A549 (cell line): ENCODE measurements around the gene TAF13. TPM values are rescaled to one million over a fixed set of nuclear protein-coding genes. Genes with fewer than 3 reads are reported as not detected.

ENCODE experiments used
- ATAC-seq, 2 experiments: fragments of 200-7000 bp in 1 of 2; fragments of >200 bp in 1 of 2; cut with Nextera tagmentation in 1 of 2; cut with Tn5 transposase in 1 of 2; 3 replicates each; pipeline versions ENCODE4 v1.8.0 to v1.9.1; 2018 to 2020; ENCODE audit warnings: mild to moderate bottlenecking in 1 of 2, moderate library complexity in 1 of 2
- CTCF ChIA-PET: fragments of 300-600 bp; sonication (Branson Sonifier 250); formaldehyde crosslinking; extraction: SDS; loops from one replicate; lab custom pipeline; 2021; ENCODE audit warnings: antibody characterized with exemption, inconsistent platforms; lab: Yijun Ruan, JAX
- POLR2A ChIA-PET: fragments of 350-600 bp; formaldehyde crosslinking; extraction: SDS; loops from one replicate; lab custom pipeline; 2021; ENCODE audit warnings: antibody characterized with exemption, inconsistent platforms; lab: Yijun Ruan, JAX
- DNase-seq, 2 experiments: peaks; one replicate each; pipeline versions ENCODE4 v3.0.0 to v3.0.0-alpha.2; 2011 to 2016; ENCODE audit warnings: low read depth in 1 of 2, low spot score in 1 of 2
- FAIRE-seq: peaks from 2 replicates; lab custom pipeline; 2011; peaks lifted over from hg19 to GRCh38; lab: Jason Lieb, UNC
- H3K27ac ChIP-seq, 2 experiments: fragments of >200 bp; sonication (Bioruptor Twin); formaldehyde crosslinking; 3 replicates each; pipeline ENCODE4 v1.5.1; 2016 to 2017
- H3K4me1 ChIP-seq: fragments of >200 bp; sonication (Bioruptor Twin); formaldehyde crosslinking; 3 replicates; pipeline ENCODE4 v1.6.1; 2016
- H3K4me2 ChIP-seq: fragments of >200 bp; sonication (Bioruptor Twin); formaldehyde crosslinking; 3 replicates; pipeline ENCODE4 v1.6.1; 2016
- H3K4me3 ChIP-seq: fragments of >200 bp; sonication (Bioruptor Twin); formaldehyde crosslinking; 3 replicates; pipeline ENCODE4 v1.5.1; 2016
- H3K9me3 ChIP-seq: fragments of >200 bp; sonication (Bioruptor Twin); formaldehyde crosslinking; 3 replicates; pipeline ENCODE4 v1.6.1; 2016
- CEBPB ChIP-seq, 2 experiments: fragments of >200 bp in 1 of 2; sonication (Bioruptor Twin) in 1 of 2; formaldehyde crosslinking in 1 of 2; IDR thresholded peaks; 2 replicates each; pipeline ENCODE4 v1.6.1; 2012 to 2016
- CHD2 ChIP-seq: fragments of 150-350 bp; IDR thresholded peaks from 2 replicates; pipeline ENCODE4 v1.6.1; 2014; ENCODE audit warnings: low read length; ENCODE audit not compliant: partially characterized antibody
- CHD4 ChIP-seq: fragments of 200-600 bp; sonication (generic); IDR thresholded peaks from 2 replicates; pipeline ENCODE4 v1.6.1; 2016; ENCODE audit warnings: antibody characterized with exemption, mild to moderate bottlenecking, borderline replicate concordance
- EHF ChIP-seq: fragments of 250-450 bp; sonication (Bioruptor Pico); IDR thresholded peaks from 2 replicates; pipeline ENCODE4 v1.5.0; 2020; ENCODE audit warnings: mild to moderate bottlenecking
- EHMT2 ChIP-seq: fragments of 200-600 bp; sonication (generic); IDR thresholded peaks from 2 replicates; pipeline ENCODE4 v1.6.1; 2016; ENCODE audit warnings: antibody characterized with exemption, low read depth, mild to moderate bottlenecking, moderate library complexity
- EP300 ChIP-seq, 2 experiments: fragments of >200 bp; sonication (Bioruptor Twin); formaldehyde crosslinking; IDR thresholded peaks; 2 replicates in 1 of 2; 3 replicates in 1 of 2; pipeline ENCODE4 v1.6.1; 2016 to 2017
- FOXS1 ChIP-seq: fragments of 250-450 bp; sonication (Bioruptor Pico); IDR thresholded peaks from 2 replicates; pipeline ENCODE4 v1.5.0; 2020; ENCODE audit warnings: mild to moderate bottlenecking, moderate library complexity
- GATA3 ChIP-seq: IDR thresholded peaks from 2 replicates; pipeline ENCODE4 v1.6.1; 2012; ENCODE audit warnings: borderline replicate concordance
- HOXA7 ChIP-seq: fragments of 250-450 bp; sonication (Bioruptor Pico); IDR thresholded peaks from 2 replicates; pipeline ENCODE4 v1.5.0; 2020; ENCODE audit warnings: mild to moderate bottlenecking, moderate library complexity
- HOXB5 ChIP-seq: fragments of 250-450 bp; sonication (Bioruptor Pico); IDR thresholded peaks from 2 replicates; pipeline ENCODE4 v1.5.0; 2020; ENCODE audit warnings: mild to moderate bottlenecking, moderate library complexity
- JUN ChIP-seq, 2 experiments: fragments of >200 bp; sonication (Bioruptor Twin); formaldehyde crosslinking; IDR thresholded peaks; 2 replicates in 1 of 2; 3 replicates in 1 of 2; pipeline ENCODE4 v1.6.1; 2016 to 2017
- JUNB ChIP-seq: fragments of >200 bp; sonication (Bioruptor Twin); formaldehyde crosslinking; IDR thresholded peaks from 2 replicates; pipeline ENCODE4 v1.6.1; 2016
- KDM1A ChIP-seq: fragments of 200-600 bp; sonication (generic); IDR thresholded peaks from 2 replicates; pipeline ENCODE4 v1.6.1; 2016; ENCODE audit warnings: low read depth, mild to moderate bottlenecking
- MAFK ChIP-seq: fragments of 450-650 bp; IDR thresholded peaks from 2 replicates; pipeline ENCODE4 v1.6.1; 2014; ENCODE audit not compliant: partially characterized antibody
- MAZ ChIP-seq: fragments of 150-350 bp; IDR thresholded peaks from 2 replicates; pipeline ENCODE4 v1.6.1; 2014; ENCODE audit warnings: antibody characterized with exemption, low read depth, low read length, borderline replicate concordance
- NFE2L2 ChIP-seq: fragments of 150-350 bp; conservative IDR thresholded peaks from 2 replicates; pipeline ENCODE4 v1.6.1; 2014; ENCODE audit warnings: low read length
- NPAS2 ChIP-seq: fragments of 250-450 bp; sonication (Bioruptor Pico); IDR thresholded peaks from 2 replicates; pipeline ENCODE4 v1.8.0; 2022; ENCODE audit warnings: mild to moderate bottlenecking, moderate library complexity, borderline replicate concordance
- NR3C1 ChIP-seq: fragments of >200 bp; sonication (Bioruptor Twin); formaldehyde crosslinking; IDR thresholded peaks from 3 replicates; pipeline ENCODE4 v1.6.1; 2017
- PHF8 ChIP-seq: fragments of 200-600 bp; sonication (generic); IDR thresholded peaks from 2 replicates; pipeline ENCODE4 v1.6.1; 2016; ENCODE audit warnings: low read depth, mild to moderate bottlenecking, antibody characterized with exemption, moderate library complexity, borderline replicate concordance
- POLR2A ChIP-seq: IDR thresholded peaks from 2 replicates; pipeline ENCODE4 v1.6.1; 2012; ENCODE audit warnings: mild to moderate bottlenecking, low read length
- RARB ChIP-seq: fragments of 250-450 bp; sonication (Bioruptor Pico); IDR thresholded peaks from 2 replicates; pipeline ENCODE4 v1.8.0; 2021; ENCODE audit warnings: mild to moderate bottlenecking, moderate library complexity
- RFX5 ChIP-seq: fragments of 450-650 bp; IDR thresholded peaks from 2 replicates; pipeline ENCODE4 v1.7.1; 2014; ENCODE audit warnings: antibody characterized with exemption, mild to moderate bottlenecking, moderate library complexity
- RNF2 ChIP-seq: fragments of 200-600 bp; sonication (generic); IDR thresholded peaks from 2 replicates; pipeline ENCODE4 v1.6.1; 2016; ENCODE audit warnings: low read depth, mild to moderate bottlenecking, antibody characterized with exemption, moderate library complexity, borderline replicate concordance
- ZSCAN20 ChIP-seq: fragments of 250-450 bp; sonication (Bioruptor Pico); IDR thresholded peaks from 2 replicates; pipeline ENCODE4 v1.8.0; 2022; ENCODE audit warnings: mild to moderate bottlenecking, moderate library complexity
- WGBS: methylation state at CpG from one replicate; pipeline ENCODE4 v1.1.6; 2017; ENCODE audit errors: missing lambda C conversion rate; 5-methylcytosine and 5-hydroxymethylcytosine counted together
- polyA minus RNA-seq: library from RNA; depleted of rRNA, polyadenylated mRNA; stranded (reverse); fragments of >200 nt; gene quantifications from 2 replicates; pipeline ENCODE4 v1.2.3, GENCODE V29; 2011; rRNA and poly(A)+ RNA removed
- polyA plus RNA-seq, 4 experiments: library from polyadenylated mRNA; depleted of rRNA in 3 of 4; stranded (reverse); fragments of >200 nt; fragmentation: RNase III in 1 of 4; extraction: RNeasy Plus Mini Kit Qiagen cat#74134 plus additional on column Dnase treatment in 1 of 4; gene quantifications; 2 replicates in 3 of 4; 3 replicates in 1 of 4; pipeline ENCODE4 v1.2.3, GENCODE V29; 2011 to 2017
- TF ChIP-seq, protein P1 (sequence below): fragments of 150-350 bp; IDR thresholded peaks from 2 replicates; pipeline ENCODE4 v1.6.1; 2014; ENCODE audit warnings: low read depth, mild to moderate bottlenecking, low read length
- TF ChIP-seq, protein P2 (sequence below): fragments of >200 bp; sonication (Bioruptor Twin); formaldehyde crosslinking; IDR thresholded peaks from 3 replicates; pipeline ENCODE4 v1.5.1; 2016
- TF ChIP-seq, protein P3 (sequence below): fragments of 250-450 bp; sonication (Bioruptor Pico); IDR thresholded peaks from 2 replicates; pipeline ENCODE4 v1.5.0; 2021; ENCODE audit warnings: mild to moderate bottlenecking, moderate library complexity, borderline replicate concordance
- TF ChIP-seq, protein P4 (sequence below): IDR thresholded peaks from 2 replicates; pipeline ENCODE4 v1.6.1; 2012
- TF ChIP-seq, protein P5 (sequence below): IDR thresholded peaks from 2 replicates; pipeline ENCODE4 v1.6.1; 2012

TAF13 gene, protein sequence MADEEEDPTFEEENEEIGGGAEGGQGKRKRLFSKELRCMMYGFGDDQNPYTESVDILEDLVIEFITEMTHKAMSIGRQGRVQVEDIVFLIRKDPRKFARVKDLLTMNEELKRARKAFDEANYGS
- polyA plus RNA-seq (2011; rRNA removed) (29.0 and 50.5 TPM in 2 replicates), polyA plus RNA-seq (2017; fragmentation: RNase III; extraction: RNeasy Plus Mini Kit Qiagen cat#74134 plus additional on column Dnase treatment) (46.7 to 50.4 TPM (median 48.7 TPM) in 3 replicates), polyA minus RNA-seq (4.4 and 6.7 TPM in 2 replicates)
- 3.9 and 5.3 TPM in 2 replicates for polyA plus RNA-seq (2012; cell fraction: cytosol; rRNA removed)
- polyA plus RNA-seq (2012; cell fraction: nucleus; rRNA removed), result 0.66 and 2.3 TPM in 2 replicates

DNA sequence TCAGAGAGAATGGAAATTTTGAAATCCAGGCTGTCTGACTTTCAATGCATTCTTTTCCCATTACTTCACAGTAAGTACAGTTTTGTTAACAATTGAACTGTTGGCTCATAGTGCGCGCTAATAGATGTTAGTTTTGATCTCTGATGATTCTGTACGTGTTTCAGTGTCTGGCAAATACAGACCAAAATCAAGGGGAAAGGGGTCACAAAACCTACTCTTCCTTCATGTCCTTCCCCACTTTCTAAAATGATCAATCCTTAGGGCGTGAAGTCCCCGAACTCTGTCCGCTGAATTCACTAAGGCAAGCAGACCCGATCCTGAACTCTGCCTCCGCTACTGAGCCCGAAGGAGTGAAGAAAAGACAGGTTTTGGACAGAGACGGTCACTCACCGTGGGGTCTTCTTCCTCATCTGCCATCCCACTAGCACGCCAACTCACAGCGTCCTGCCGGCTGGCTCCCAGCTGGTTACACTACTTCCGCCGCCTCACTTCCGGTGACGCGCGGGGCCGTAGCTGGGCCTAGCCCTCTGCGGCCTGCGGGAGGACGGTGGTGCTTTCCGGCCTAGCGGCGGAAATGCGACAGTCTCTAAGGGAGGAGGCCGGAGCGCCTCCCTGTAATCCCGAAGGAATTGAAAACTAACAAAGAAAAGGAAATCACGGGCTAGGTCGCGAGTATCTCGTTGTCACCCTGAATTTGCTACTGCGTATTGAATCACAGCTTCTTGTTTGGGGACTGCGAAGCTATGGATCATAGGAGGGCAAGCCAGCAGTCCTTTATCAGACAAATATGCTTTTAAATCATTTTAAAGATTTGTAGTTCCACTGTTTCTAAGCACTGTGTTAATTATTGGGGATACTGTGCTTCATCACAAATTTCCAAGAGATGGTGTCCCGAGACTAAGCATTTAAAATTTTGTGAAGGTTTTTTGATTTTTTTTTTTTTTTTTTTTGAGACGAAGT, at the start of gene TAF13:
Gene TAF13, minus strand, starts transcription at position 473 of the 960 bp plus-strand sequence. Its CDS starts 56 bp downstream, at position 417.
- POLR2A ChIA-PET, result interaction anchor here (0.6 to 1.7 kb wide), 10 partner anchors 11 to 48 kb away, joined by 3 to 20 read pairs (median 4); partner anchors contain the start of genes TMEM167B and WDR47
- 4% methylated on average over 34 of the region's 39 CpGs for WGBS
- H3K27ac ChIP-seq, result peak within 1 kb of the TSS; percentile 90 to 93
- peak within 1 kb of the TSS; percentile 72 for H3K4me3 ChIP-seq
- ATAC-seq (peak; percentile 100), FAIRE-seq (no peak), DNase-seq (peak; percentile 80 to 93)
- no peaks in the 10 kb centered on the region; the same call in 2 of the 3 replicates for H3K4me1 ChIP-seq
- CTCF ChIA-PET, result interaction anchor here (1.0 to 2.6 kb wide), 6 partner anchors 9 to 37 kb away, joined by 3 to 10 read pairs (median 6); partner anchors contain the start of gene TMEM167B
- no peaks in the 10 kb centered on the region for H3K9me3 ChIP-seq
- peak within 1 kb of the TSS; percentile 80 for H3K4me2 ChIP-seq
- TF ChIP-seq JUN (IDR thresholded peaks at IDR 0.05), result peak; percentile 89 to 90
- TF ChIP-seq PHF8, result peak; percentile 74; the same call in 1 of the 2 replicates
- TF ChIP-seq, protein P1, sequence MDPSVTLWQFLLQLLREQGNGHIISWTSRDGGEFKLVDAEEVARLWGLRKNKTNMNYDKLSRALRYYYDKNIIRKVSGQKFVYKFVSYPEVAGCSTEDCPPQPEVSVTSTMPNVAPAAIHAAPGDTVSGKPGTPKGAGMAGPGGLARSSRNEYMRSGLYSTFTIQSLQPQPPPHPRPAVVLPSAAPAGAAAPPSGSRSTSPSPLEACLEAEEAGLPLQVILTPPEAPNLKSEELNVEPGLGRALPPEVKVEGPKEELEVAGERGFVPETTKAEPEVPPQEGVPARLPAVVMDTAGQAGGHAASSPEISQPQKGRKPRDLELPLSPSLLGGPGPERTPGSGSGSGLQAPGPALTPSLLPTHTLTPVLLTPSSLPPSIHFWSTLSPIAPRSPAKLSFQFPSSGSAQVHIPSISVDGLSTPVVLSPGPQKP, result no peak
- no peak for TF ChIP-seq EHF
- no peak for TF ChIP-seq ZSCAN20 (CRISPR knock-in tag)
- no peak for TF ChIP-seq EHMT2
- TF ChIP-seq HOXA7 (CRISPR knock-in tag), result no peak
- TF ChIP-seq, protein P2, sequence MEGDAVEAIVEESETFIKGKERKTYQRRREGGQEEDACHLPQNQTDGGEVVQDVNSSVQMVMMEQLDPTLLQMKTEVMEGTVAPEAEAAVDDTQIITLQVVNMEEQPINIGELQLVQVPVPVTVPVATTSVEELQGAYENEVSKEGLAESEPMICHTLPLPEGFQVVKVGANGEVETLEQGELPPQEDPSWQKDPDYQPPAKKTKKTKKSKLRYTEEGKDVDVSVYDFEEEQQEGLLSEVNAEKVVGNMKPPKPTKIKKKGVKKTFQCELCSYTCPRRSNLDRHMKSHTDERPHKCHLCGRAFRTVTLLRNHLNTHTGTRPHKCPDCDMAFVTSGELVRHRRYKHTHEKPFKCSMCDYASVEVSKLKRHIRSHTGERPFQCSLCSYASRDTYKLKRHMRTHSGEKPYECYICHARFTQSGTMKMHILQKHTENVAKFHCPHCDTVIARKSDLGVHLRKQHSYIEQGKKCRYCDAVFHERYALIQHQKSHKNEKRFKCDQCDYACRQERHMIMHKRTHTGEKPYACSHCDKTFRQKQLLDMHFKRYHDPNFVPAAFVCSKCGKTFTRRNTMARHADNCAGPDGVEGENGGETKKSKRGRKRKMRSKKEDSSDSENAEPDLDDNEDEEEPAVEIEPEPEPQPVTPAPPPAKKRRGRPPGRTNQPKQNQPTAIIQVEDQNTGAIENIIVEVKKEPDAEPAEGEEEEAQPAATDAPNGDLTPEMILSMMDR, result no peak
- no peak for TF ChIP-seq FOXS1 (CRISPR knock-in tag)
- no peak for TF ChIP-seq NR3C1
- TF ChIP-seq RNF2, result no peak
- no peak for TF ChIP-seq NPAS2 (CRISPR knock-in tag)
- TF ChIP-seq EP300 (IDR thresholded peaks at IDR 0.05), result no peak
- no peak for TF ChIP-seq JUNB
- TF ChIP-seq, protein P3, sequence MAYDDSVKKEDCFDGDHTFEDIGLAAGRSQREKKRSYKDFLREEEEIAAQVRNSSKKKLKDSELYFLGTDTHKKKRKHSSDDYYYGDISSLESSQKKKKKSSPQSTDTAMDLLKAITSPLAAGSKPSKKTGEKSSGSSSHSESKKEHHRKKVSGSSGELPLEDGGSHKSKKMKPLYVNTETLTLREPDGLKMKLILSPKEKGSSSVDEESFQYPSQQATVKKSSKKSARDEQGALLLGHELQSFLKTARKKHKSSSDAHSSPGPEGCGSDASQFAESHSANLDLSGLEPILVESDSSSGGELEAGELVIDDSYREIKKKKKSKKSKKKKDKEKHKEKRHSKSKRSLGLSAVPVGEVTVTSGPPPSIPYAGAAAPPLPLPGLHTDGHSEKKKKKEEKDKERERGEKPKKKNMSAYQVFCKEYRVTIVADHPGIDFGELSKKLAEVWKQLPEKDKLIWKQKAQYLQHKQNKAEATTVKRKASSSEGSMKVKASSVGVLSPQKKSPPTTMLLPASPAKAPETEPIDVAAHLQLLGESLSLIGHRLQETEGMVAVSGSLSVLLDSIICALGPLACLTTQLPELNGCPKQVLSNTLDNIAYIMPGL (CRISPR knock-in tag), result no peak
- no peak for TF ChIP-seq NFE2L2
- TF ChIP-seq CHD2, result peak; percentile 80
- TF ChIP-seq RFX5, result no peak
- TF ChIP-seq CEBPB (IDR thresholded peaks at IDR 0.05), result no peak
- no peak for TF ChIP-seq MAZ
- TF ChIP-seq HOXB5, result no peak
- TF ChIP-seq MAFK, result no peak
- peak; percentile 93 for TF ChIP-seq POLR2A
- TF ChIP-seq, protein P4, sequence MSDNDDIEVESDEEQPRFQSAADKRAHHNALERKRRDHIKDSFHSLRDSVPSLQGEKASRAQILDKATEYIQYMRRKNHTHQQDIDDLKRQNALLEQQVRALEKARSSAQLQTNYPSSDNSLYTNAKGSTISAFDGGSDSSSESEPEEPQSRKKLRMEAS, result peak; percentile 84
- TF ChIP-seq KDM1A, result no peak
- no peak for TF ChIP-seq GATA3
- no peak for TF ChIP-seq RARB
- no peak for TF ChIP-seq CHD4
- TF ChIP-seq, protein P5, sequence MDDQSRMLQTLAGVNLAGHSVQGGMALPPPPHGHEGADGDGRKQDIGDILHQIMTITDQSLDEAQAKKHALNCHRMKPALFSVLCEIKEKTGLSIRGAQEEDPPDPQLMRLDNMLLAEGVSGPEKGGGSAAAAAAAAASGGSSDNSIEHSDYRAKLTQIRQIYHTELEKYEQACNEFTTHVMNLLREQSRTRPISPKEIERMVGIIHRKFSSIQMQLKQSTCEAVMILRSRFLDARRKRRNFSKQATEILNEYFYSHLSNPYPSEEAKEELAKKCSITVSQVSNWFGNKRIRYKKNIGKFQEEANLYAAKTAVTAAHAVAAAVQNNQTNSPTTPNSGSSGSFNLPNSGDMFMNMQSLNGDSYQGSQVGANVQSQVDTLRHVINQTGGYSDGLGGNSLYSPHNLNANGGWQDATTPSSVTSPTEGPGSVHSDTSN, result peak; percentile 81
